Dedifferentiated amniotic fluid mesenchymal stem cell (primary cell): ENCODE data around the gene VEGFC.

Experiments
- DNase-seq: peaks from one replicate; pipeline ENCODE4 v3.0.0-alpha.2; 2016; ENCODE audit errors: extremely low spot score

The VEGFC gene

DNA sequence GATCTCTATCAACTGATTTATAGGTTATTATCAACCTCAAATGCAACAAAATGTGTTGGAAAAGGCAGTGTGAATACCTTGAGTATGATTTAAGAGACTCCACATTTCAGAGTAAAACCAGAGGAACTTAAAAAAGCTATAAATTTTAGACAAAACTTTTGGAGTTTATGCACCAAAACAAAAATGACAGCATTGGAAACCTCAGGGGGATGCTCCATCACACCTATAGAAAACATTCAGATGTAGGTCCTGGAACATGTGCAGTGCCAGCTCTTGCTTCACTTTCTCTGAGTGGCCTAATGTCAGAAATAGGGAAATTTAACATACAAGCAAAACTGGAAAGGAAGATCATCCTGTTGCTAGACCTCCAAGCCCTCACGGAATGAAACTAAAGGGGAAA is 5.8 kb upstream of the VEGFC start:
- DNase-seq, result no peak

DNA sequence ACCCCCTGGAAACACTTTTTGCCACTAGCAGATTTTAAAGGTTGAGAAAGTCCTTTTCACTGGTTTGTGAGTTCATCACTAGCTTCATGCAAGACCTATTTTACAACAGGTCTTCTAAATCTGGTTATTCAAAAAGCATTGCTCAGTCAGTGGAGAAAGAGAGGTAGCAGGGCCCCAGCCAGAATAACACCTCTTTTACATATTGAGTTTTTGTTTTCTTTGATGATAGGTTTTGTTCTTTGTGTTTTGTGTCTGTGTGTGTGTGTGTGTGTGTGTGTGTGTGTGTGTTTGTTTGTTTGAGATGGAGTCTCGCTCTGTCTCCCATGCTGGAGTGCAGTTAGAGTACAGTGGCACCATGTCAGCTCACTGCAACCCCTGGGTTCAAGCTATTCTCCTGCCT is 2.7 kb upstream of the VEGFC start:
- no peak for DNase-seq

DNA sequence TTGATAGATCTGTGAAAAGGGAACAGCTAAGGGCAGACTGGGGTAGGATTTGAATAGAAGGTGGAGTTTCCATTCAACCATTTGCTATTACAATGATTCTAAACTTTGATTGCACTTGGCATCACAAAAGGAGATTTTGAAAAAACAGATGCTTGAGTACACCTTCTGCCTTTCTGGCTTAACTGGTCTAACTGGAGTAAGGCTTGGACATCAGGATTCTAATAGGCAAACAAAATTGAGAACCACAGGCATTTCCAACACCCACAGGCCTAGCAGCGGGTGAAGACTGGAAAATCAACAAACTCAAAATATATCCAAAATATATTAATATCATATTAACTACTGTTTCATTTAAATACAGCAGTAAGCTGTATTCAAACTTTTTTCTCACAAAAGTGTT is 1.9 kb upstream of the VEGFC start:
- DNase-seq, result no peak

DNA sequence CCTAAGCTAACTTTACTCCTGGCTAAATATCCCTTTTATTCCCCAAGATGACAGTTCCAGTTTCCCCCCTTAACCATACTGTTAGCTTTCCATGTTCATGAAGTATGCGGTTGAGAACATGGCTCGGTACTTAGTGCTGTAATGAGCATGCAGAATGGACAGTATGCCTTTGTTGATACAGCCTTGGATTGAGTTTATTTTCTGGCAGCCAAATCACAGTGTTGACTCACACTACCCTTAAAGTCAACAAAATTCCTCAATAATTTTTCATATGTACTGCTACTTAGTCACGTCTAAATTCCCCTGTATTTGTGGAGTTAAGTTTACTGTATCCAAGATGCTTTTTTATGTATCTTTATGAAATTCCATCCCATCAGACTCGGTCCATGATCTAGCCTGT is 1.4 kb upstream of the VEGFC start:
- DNase-seq, result peak; percentile 86

DNA sequence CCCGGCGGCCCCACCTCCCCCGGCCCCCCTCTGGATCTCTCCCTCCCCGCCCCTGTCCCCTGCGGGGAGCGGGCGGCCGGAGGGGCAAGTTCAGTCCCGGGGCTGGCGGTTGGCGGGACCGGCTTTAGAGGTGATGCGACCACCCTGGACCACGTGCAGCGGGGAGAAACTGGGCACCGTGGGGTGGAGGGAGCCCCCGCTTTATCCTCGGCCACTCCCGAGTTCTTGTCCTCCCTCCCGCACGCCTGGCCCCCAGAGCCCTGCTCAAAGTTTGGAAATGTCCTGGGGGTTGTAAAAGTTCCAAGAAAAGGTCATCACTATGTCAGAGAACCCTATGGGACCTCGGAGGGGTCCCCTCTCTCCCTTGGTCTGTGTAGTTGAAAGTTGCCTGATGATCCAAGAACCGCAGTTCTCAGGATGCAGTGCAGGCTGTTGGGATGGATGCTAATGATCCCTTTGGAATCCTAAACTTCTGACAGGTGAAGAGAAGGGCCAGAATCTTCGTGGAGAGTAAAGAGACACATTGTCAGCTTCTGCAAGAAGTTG is 411 bp upstream of the VEGFC start:
- no peak for DNase-seq

DNA sequence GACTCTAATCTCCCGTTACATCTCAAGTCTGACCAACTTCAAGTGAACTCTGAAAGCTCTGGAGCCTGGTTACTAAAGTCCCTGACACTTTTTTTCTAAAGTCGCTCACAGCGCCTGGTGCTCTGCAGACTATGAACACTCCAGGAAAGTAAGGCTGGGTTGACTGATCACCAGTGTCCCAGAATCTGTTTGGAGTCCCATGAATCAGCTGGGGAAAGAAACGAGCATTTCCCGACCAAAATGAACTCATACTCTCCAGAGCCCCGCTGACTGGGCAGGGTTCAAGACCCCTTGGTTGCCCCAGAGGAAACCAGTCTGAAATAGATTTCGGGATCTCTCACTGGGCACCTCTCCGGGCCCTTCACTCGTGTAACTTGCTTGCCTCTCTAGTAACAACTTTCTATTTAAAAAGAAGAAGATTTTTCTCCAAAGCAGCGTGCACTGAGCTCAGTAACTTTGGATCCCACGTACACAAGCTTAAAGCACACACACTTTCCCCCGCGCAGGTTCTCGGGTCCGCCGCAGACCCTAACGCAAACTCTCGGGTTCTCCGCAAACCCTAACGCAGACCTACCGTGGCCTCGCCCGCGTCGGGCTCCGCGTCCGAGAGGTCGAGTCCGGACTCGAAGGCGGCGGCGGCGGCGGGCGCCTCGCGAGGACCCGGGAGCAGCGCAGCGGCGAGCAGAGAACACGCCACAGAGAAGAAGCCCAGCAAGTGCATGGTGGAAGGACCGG is 964 bp downstream of the VEGFC start:
- DNase-seq, result peak; percentile 26

DNA sequence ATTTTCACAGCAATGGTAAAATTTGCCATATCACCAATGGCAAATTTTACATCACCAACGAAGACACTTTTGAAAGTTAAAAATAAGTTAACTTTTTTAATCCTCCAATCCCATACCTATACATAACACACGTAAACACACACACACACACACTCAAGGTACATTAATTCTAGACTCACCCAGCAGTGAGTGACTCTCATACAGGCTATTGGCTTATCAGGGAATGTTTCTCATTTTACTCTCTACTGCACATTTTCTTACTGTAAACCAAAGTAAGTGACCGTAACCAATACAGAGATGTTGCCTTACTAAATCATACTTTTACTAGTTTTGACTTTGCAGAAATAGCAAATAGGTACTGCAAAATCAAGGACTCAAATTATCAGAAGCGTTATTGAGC is 2.3 kb downstream of the VEGFC start:
- DNase-seq, result no peak

DNA sequence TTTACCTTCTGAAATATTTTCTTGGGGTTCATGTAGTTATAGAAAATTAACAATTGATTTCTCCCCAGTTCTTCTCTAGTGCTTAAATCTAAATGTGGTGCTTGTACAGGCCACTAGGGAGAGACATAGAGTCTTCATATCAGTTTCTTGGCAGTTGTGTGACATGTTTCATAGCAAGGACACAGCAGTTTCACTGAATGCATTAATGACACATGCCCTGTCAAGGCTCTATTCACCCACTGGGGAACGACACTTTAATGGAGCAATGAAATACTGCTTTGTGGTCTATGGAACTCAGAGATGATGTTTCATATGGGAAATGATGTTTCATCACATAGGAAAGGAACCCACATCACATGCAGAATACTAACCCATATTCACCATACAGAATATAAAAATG is 2.8 kb downstream of the VEGFC start:
- DNase-seq, result peak; percentile 66

DNA sequence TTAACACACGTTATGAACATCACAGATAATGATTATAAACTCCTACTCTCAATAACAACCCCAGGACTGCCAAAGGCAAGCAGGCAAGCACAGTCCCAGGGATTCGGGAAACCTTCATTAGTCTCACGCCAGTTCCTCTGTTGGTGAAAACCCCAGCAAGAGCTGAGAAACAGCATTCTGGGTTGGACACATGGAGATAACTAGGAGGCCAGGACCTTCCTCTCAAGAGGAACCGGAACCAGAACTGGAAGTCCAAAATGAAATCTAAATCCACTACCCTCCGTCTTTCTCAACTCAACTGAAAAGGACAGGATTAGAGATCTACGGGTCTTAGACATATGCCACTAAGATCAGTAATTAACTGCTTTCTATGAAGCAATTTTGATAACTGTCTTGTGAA is 3.8 kb downstream of the VEGFC start:
- no peak for DNase-seq

DNA sequence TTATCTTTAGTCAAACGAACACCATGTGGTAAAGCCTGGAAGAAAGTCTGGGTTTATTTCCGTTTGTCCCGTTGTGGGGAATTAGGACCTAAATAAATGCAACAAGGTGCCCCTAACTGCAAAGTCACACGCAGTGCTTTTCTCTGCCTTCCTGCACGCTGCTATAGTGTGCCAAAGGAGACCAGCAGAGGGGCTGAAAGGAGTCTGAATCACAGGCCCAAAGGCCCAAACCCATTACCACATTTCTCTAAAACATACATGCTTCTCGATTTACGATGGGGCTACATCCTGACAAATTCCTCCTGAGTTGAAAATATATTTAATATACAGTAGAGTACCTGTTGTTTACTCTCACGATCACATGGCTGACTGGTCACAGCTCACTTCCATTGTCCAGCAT is 4.5 kb downstream of the VEGFC start:
- no peak for DNase-seq

DNA sequence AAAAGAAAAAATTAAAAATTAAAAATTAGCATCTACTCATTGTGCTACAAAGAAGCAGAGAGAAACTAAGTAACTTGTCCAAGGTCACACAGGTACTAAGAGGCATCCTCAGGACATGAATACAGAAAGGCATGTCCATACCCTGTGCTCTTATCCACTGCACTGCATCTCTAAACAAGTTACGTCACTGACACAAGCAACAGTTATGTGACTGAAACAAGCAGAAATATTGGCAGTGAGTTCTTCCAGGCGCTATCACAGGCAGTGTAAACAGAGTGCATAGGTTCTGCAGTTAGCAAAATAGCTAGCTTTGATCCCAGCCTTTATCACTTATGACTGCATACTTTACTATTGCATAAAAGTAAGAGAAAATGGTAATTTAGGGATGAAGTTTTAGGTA is 7.9 kb downstream of the VEGFC start:
- DNase-seq, result no peak

DNA sequence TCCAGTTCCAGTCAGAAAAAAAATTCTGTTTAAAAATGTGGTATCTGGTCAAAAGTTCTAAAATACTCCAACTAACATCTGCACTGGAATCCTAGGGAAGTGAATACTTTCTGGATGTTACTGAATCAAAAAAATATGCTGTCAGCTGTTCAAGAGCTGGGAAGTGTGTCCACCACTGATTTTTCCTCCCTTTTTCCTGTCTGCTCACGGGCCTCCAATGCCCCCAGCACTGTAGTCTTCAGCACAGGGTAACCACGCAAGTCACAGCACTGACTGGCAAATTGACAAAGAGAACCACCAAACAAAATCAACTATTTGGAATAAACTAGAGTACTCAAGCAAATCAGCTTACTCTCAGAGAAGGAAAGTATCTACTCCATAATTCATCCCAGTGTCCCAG is 9.9 kb downstream of the VEGFC start:
- DNase-seq, result peak; percentile 37

DNA sequence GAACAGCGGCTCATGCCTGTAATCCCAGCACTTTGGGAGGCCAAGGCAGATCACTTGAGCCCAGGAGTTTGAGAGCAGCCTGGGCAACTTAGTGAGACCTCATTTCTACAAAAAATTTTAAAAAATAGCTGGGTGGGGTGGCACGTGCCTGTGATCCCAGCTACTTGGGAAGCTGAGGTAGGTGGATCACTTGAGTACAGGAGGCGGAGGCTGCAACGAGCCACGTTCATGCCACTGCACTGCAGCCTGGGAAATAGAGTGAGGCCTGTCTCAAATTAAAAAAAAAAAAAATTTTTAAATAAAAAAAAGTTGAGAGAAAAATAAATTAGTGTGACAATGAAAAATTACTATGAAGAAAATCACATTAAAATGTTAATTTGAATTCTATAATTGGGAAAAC is 10.5 kb downstream of the VEGFC start:
- DNase-seq, result no peak

DNA sequence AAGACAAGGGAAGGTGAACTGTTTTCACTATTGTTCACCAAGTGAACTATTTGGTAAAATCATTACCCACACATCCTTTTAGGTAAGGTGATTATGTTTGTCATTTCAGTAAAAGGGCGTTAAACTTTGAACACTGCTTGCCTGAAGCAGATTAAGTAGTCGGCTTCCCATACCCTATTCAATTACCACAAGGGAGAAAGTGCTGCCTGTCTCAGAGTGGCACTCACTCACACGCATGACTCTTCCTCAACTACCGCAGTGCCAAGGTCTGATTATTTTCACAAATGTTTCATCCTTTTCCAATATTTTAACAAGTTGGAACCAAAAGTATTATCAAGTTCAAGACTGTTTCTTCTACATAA is 11.0 kb downstream of the VEGFC start:
- no peak for DNase-seq

DNA sequence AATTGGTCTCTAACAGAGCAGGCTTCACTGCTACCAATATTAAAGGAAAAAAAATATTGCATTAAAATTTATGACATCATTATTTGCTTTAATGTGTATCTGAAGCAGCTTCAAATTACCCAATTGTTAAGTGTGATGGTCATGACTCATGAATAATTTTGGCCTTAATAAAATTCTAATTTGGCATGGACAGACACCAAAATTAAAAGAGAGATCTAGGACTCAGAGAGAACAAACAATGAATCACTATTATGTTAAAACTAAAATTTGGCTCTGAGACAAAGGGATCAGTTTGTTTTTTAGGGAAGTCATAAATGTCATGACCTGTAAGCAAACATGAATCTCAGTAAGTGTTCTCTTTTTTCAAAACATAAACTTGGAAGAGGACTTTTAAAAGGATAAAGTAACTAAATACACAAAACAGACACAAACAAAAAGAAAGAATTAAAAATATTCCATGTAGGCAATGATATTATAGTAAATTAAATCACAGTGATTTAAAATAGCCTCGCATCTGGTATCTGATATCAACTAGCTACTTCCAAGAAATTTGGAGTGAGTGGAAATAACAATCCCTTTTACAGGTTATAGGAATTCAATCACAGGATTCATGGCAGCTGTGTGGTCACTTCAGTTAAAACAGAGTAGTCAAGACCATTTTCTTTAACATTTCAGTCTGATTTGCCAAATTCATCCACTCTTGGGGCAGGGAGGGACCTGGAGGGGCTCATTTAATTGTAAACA is 11.6 kb downstream of the VEGFC start:
- no peak for DNase-seq

DNA sequence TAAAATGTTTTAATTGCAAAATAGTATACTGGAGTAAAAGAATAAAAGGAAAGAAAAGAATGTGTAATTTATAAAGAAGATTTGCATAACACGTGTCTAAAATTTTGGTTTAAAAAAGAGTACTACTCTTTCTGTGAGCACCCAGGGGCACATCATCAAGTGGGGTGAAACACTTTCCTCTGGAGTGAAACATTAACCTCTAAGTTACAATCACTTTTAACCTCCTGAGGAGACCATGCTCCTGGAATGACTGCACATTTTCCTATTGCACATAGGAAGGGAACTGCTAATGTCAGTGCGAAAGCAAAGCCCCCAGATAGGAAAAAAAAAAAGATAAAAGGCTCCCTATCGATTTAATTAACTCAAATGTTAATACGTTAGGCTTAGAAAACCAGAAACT is 13.3 kb downstream of the VEGFC start:
- no peak for DNase-seq

DNA sequence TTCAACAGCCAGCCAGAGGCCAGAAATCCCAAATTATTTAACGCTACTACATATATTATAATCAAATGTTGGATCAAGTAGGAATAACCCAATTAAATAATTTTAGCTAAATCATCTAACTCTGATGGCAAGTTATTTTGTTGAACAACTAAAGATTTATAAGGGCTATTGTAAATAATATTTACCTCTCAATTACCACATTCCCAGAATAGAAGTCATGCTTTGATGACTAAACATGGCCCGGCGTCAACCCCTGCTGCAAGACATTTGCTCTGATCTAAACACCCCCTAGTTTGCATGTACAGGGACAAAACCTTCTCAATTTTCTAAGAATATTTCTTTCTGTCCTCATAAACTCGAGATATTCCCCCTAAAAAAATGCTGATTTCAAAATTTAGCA is 14.2 kb downstream of the VEGFC start:
- peak; percentile 37 for DNase-seq

DNA sequence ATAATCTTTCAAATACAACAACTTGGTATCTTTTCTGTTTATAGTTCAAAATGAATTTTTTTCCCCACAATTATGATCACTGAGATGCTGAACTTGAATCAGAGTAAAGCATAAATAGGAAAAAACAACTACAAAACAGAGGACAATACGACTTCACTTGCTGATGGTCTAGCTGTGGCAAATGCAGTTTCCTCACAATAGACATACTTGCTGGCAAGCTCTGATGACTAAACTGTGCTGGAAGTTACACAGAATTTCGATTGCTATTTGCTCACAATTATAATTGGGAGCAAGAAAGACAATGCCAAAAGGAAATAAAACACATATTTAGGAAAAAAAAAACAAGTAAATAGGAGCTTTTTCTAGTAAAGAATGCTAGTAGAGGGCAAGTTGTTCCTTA is 14.7 kb downstream of the VEGFC start:
- peak; percentile 49 for DNase-seq

DNA sequence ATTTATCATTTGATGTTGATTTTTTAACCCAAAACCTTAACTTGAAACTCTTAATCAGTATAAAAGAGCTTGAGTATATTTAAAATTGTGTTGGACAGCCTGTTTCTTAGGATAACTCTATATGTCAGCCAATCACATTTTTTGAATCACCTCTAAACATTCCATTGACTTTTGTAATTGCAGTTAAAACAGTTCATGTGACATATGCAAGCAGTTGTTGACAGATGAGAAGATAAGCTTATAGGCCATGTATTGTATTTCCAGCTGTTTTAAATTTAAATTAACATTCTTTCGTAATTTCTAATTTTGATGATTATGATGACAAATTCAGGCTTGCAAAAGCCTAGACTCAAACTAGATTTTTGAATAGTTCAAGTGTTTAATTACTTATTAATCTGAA is 17.4 kb downstream of the VEGFC start:
- no peak for DNase-seq

DNA sequence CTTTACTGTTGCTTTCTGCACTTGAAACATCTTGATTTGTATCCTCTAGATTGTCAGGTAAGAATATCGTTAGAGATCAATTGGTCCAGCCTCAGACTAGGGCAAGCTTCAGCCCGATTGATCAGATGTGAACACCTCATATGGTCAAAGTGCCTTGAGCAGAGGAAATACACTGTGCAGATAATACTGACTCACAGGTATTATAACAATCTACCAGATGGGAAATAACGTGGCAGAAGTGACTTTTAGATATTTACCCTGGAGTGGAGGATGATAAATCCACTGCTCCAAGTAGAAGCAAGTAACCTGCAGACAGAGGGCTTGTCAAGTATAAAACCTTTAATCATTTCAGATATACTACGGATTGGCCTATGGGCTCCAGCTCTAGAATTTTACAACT is 17.9 kb downstream of the VEGFC start:
- no peak for DNase-seq

DNA sequence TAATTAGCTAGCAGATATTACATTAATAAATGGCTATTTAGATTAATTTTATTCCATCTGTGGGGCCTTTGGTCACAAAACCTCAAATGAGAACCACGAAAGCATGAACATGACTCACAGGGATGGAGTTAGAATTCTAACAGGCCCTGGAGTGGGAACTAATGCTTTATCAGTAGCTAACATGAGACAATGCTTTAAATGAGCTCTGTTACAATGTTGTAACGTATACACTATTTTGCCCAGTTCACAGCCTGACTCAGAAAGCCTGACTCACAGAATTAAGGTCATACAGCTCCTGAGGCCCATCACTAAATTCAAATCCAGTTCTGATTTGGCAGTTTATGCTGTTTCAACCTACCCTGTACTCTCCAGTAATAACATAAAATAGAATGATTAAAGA is 23.2 kb downstream of the VEGFC start:
- peak; percentile 81 for DNase-seq

DNA sequence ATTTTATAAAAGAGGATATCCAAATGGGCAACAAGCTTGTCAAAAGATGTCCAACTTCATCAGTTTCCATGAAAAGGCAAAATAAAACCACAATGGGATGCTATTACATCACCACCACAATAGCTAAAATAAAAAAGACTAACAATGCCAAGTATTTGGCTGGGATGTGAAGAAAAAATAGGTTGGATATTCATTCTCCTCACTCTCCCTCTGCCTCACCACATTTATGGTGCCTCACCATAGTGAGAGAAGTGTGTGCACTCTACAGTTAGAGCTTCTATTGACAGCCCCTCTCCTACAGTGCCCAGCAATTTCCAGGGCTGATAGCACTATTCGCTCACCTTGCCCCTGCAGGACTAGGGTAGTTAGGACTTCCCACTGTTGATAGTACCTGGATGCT is 25.5 kb downstream of the VEGFC start:
- no peak for DNase-seq

DNA sequence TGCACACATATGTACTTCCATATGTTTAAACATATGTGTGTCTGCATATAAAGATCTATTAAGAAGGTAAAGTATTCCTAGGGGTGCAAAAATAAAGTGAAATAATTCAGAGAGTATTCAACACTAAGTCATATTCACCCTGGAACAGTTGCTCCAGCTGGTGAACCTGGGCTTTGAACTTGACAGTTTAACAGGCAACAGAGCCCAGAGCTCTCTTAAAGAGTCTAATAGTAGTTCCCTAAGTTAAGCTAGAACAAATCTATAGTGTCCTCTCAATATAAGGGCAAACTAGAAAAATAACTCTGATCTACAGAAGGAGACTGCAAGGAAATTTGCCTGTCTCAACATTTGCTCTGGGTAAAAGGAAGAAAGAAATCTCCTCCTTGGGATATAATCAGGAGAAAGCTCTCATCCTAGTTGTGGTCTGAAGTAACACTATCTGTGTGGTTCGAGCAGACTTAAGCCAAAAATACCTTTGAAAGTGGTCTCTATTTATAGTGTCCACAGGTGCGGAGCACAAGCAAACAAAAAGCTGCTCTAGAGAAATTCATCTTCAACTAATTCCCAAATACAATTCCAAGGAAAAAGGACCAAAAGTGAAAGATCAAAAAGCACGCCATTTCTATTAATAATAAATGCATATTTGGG is 29.9 kb downstream of the VEGFC start:
- DNase-seq, result no peak
